ENCODE results near the gene SRRM5. TPM values are rescaled to one million over a fixed set of nuclear protein-coding genes. Genes with fewer than 3 reads are reported as not detected.

SRRM5 gene
- total RNA-seq, 1 experiment from 2014 or later = 0.70 TPM

DNA sequence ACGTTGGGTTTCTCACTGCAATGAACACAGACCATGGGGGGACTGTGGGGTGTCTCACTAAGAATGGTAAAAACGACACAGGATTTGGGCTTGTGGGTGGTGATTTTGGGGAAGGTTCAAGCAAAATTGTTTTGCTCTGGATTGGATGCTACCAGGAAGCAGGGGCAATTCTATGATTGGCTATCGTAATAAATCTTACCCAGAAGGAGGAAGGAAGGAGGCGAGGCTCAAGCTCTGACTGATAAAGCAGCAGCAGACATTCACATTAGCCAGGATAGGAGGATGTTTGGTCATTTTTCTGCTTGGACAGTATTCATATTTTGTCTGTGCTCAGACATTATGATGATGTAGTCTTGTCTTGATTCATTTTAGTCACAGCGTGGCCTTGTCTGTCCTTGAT, 14.0 kb upstream of the SRRM5 start:
- H2BK20ac ChIP-seq (ENCODE audit: low read depth, low read length, poor library complexity, severe bottlenecking) = no peak overlapping the region
- no peak overlapping the region for H4K91ac ChIP-seq (ENCODE audit: insufficient read length, low read depth, low read length)
- no peak overlapping the region for H2BK5ac ChIP-seq (ENCODE audit: insufficient read length, low read length)
- Mint-ChIP-seq H3K27ac (peak overlapping the region in 1 of 3 experiments; percentile 59; a peak in 2 of 7 replicates), H3K27me3 (ENCODE audit: low read depth) (no peaks in the 10 kb centered on the region), H3K36me3 (ENCODE audit: insufficient read depth in 1 of 3, low read depth in 3 of 3) (peaks cover 10 to 38% (median 27%) of the 10 kb centered on the region in 3 experiments), H3K9me3 (no peaks in the 10 kb centered on the region; a peak in 1 of 5 replicates), H3K4me1 (peaks cover 18 to 25% of the 10 kb centered on the region in 2 experiments), H3K4me3 (peak overlapping the region; percentile 92 to 95)
- H2BK120ac ChIP-seq (ENCODE audit: low read depth, low read length, poor library complexity, severe bottlenecking) = no peak overlapping the region
- no peak overlapping the region for H3K23ac ChIP-seq (ENCODE audit: insufficient read length, low read depth, low read length)
- no peak overlapping the region for H3K18ac ChIP-seq (ENCODE audit: insufficient read length, low read depth, low read length)
- no peak overlapping the region for H2BK15ac ChIP-seq (ENCODE audit: low read depth, low read length)
- H3K9me3 ChIP-seq (ENCODE audit: control insufficient read depth, low read depth, low read length) = no peaks in the 10 kb centered on the region
- no peak overlapping the region for H2AFZ ChIP-seq (ENCODE audit: low read length)
- H3T11ph ChIP-seq (ENCODE audit: low read length) = no peak overlapping the region
- H3K23me2 ChIP-seq (ENCODE audit: insufficient read length, low read depth, low read length, poor library complexity, severe bottlenecking) = peaks cover 20% of the 10 kb centered on the region
- H3K27me3 ChIP-seq (ENCODE audit: insufficient read depth, low read length) = no peaks in the 10 kb centered on the region
- whole genome bisulfite sequencing (ENCODE audit: extremely low coverage, insufficient read length, low lambda C conversion rate) = no CpG with 5 or more reads among the region's 5 CpGs
- H3K4me1 ChIP-seq (ENCODE audit: insufficient read depth, low read length) = 0 out of 2 replicates have a peak, but pooled peaks cover 3% of the 10 kb centered on the region
- no peak overlapping the region for H4K8ac ChIP-seq (replicated peaks; ENCODE audit: insufficient read length, low read depth, low read length)
- TF ChIP-seq, protein P1, sequence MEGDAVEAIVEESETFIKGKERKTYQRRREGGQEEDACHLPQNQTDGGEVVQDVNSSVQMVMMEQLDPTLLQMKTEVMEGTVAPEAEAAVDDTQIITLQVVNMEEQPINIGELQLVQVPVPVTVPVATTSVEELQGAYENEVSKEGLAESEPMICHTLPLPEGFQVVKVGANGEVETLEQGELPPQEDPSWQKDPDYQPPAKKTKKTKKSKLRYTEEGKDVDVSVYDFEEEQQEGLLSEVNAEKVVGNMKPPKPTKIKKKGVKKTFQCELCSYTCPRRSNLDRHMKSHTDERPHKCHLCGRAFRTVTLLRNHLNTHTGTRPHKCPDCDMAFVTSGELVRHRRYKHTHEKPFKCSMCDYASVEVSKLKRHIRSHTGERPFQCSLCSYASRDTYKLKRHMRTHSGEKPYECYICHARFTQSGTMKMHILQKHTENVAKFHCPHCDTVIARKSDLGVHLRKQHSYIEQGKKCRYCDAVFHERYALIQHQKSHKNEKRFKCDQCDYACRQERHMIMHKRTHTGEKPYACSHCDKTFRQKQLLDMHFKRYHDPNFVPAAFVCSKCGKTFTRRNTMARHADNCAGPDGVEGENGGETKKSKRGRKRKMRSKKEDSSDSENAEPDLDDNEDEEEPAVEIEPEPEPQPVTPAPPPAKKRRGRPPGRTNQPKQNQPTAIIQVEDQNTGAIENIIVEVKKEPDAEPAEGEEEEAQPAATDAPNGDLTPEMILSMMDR (conservative IDR thresholded peaks at IDR 0.05) = no peak
- peaks cover 4% of the 10 kb centered on the region; the same call in 1 of the 2 replicates for H3K79me2 ChIP-seq (ENCODE audit: insufficient read depth, low read length)
- peak overlapping the region; percentile 98 for H3K4me2 ChIP-seq (ENCODE audit: insufficient read depth, insufficient read length, low read length)
- no peak overlapping the region for H3K56ac ChIP-seq (ENCODE audit: insufficient read length, low read depth, low read length)
- H3K9ac ChIP-seq (ENCODE audit: extremely low read depth, insufficient read length, low read length) = no peak overlapping the region
- H4K20me1 ChIP-seq (ENCODE audit: control insufficient read depth, insufficient read depth, insufficient read length) = no peaks in the 10 kb centered on the region
- no peak overlapping the region for H4K5ac ChIP-seq (ENCODE audit: insufficient read length, low read depth, low read length)
- no peak for DNase-seq
- no peaks in the 10 kb centered on the region for H3K79me1 ChIP-seq (ENCODE audit: insufficient read depth, low read depth, low read length, poor library complexity, severe bottlenecking)
- H3K27ac ChIP-seq (ENCODE audit: insufficient read length, low read depth, low read length) = no peak overlapping the region
- H2BK12ac ChIP-seq (ENCODE audit: insufficient read length, low read depth, low read length) = no peak overlapping the region
- no peak overlapping the region for H3K4ac ChIP-seq (ENCODE audit: low read depth, low read length)
- no peak overlapping the region for H3K14ac ChIP-seq (ENCODE audit: insufficient read depth, low read length)
- H2AK5ac ChIP-seq (ENCODE audit: insufficient read length, low read length) = no peak overlapping the region
